SJSA1 (cell line): Measurements from ENCODE around the gene PPM1L. TPM values are rescaled to one million over a fixed set of nuclear protein-coding genes. Genes with fewer than 3 reads are reported as not detected.

Experiments used
- DNase-seq, 2 experiments: peaks; one replicate each; pipeline ENCODE4 v3.0.0-alpha.2; 2015 to 2020; ENCODE audit warnings: low spot score in 2 of 2, low read depth in 1 of 2
- H3K27ac ChIP-seq: fragments of 250-450 bp; sonication (Bioruptor Pico); 2 replicates; pipeline ENCODE4 v1.5.1; 2020; ENCODE audit warnings: mild to moderate bottlenecking, moderate library complexity
- H3K27me3 ChIP-seq: fragments of 250-450 bp; sonication (Bioruptor Pico); replicated peaks from 2 replicates; pipeline ENCODE4 v1.5.1; 2020; ENCODE audit warnings: mild to moderate bottlenecking, moderate library complexity
- H3K36me3 ChIP-seq: fragments of 250-450 bp; sonication (Bioruptor Pico); 2 replicates; pipeline ENCODE4 v1.5.1; 2020; ENCODE audit warnings: mild to moderate bottlenecking
- H3K4me1 ChIP-seq: fragments of 250-450 bp; sonication (Bioruptor Pico); replicated peaks from 2 replicates; pipeline ENCODE4 v1.6.1; 2021; ENCODE audit warnings: mild to moderate bottlenecking
- H3K4me3 ChIP-seq: fragments of 250-450 bp; sonication (Bioruptor Pico); 2 replicates; pipeline ENCODE4 v1.5.1; 2020; ENCODE audit warnings: mild to moderate bottlenecking
- H3K9me3 ChIP-seq: fragments of 250-450 bp; sonication (Bioruptor Pico); replicated peaks from 2 replicates; pipeline ENCODE4 v1.5.1; 2020; ENCODE audit warnings: mild to moderate bottlenecking
- total RNA-seq: library from RNA; depleted of rRNA; stranded (reverse); fragments of >200 nt; shearing (Covaris generic); gene quantifications from 2 replicates; pipeline ENCODE4 v1.2.3, GENCODE V29; 2014

Gene PPM1L
- total RNA-seq, 1 experiment from 2014 or later = 0.24 TPM

GRCh38 chr3:160806094-160806493 lies 50.1 kb downstream of the PPM1L start:
- Histone ChIP-seq H3K4me1 (no peaks in the 10 kb centered on the region), H3K27me3 (peaks cover 7% of the 10 kb centered on the region; the same call in 1 of the 2 replicates)

GRCh38 chr3:160806686-160807085 lies 50.7 kb downstream of the PPM1L start:
- peaks cover 5% of the 10 kb centered on the region; the same call in 1 of the 2 replicates for H3K27me3 ChIP-seq
- no peaks in the 10 kb centered on the region for H3K36me3 ChIP-seq
- no peak overlapping the region for H3K27ac ChIP-seq
- H3K9me3 ChIP-seq = no peaks in the 10 kb centered on the region
- H3K4me3 ChIP-seq = no peak overlapping the region
- DNase-seq = no peak
- no peaks in the 10 kb centered on the region for H3K4me1 ChIP-seq

More at GRCh38 chr3:160806094-160806493, 50.1 kb downstream of the PPM1L start:
- Histone ChIP-seq H3K27ac (no peak overlapping the region), H3K4me3 (no peak overlapping the region), H3K36me3 (no peaks in the 10 kb centered on the region), H3K9me3 (no peaks in the 10 kb centered on the region)
- DNase-seq = no peak

- H3K27ac ChIP-seq = no peak overlapping the region
- H3K9me3 ChIP-seq = no peaks in the 10 kb centered on the region
- H3K36me3 ChIP-seq = no peaks in the 10 kb centered on the region
- H3K4me1 ChIP-seq = no peaks in the 10 kb centered on the region
- DNase-seq = no peak
- H3K27me3 ChIP-seq = no peaks in the 10 kb centered on the region
- H3K4me3 ChIP-seq = no peak overlapping the region
Observed at GRCh38 chr3:160808838-160809237, 52.8 kb downstream of the PPM1L start.

GRCh38 chr3:160809453-160809852 lies 53.4 kb downstream of the PPM1L start:
- Histone ChIP-seq H3K36me3 (no peaks in the 10 kb centered on the region), H3K9me3 (no peaks in the 10 kb centered on the region), H3K4me1 (no peaks in the 10 kb centered on the region), H3K27me3 (no peaks in the 10 kb centered on the region), H3K4me3 (no peak overlapping the region), H3K27ac (no peak overlapping the region)
- no peak for DNase-seq

GRCh38 chr3:160810362-160811236 lies 54.6 kb downstream of the PPM1L start:
- Histone ChIP-seq H3K36me3 (no peaks in the 10 kb centered on the region), H3K9me3 (no peaks in the 10 kb centered on the region), H3K4me1 (no peaks in the 10 kb centered on the region), H3K27me3 (no peaks in the 10 kb centered on the region), H3K4me3 (no peak overlapping the region), H3K27ac (no peak overlapping the region)
- no peak for DNase-seq

GRCh38 chr3:160811237-160811548 lies 55.2 kb downstream of the PPM1L start:
- DNase-seq = no peak
- Histone ChIP-seq H3K9me3 (no peaks in the 10 kb centered on the region), H3K4me3 (no peak overlapping the region), H3K36me3 (no peaks in the 10 kb centered on the region), H3K27me3 (no peaks in the 10 kb centered on the region), H3K27ac (no peak overlapping the region), H3K4me1 (no peaks in the 10 kb centered on the region)

- no peaks in the 10 kb centered on the region for H3K4me1 ChIP-seq
- no peak for DNase-seq
- H3K4me3 ChIP-seq = no peak overlapping the region
- no peaks in the 10 kb centered on the region for H3K9me3 ChIP-seq
- no peaks in the 10 kb centered on the region for H3K27me3 ChIP-seq
- H3K36me3 ChIP-seq = no peaks in the 10 kb centered on the region
- no peak overlapping the region for H3K27ac ChIP-seq
Observed at GRCh38 chr3:160812304-160812703, 56.3 kb downstream of the PPM1L start.

- Histone ChIP-seq H3K4me3 (no peak overlapping the region), H3K9me3 (no peaks in the 10 kb centered on the region), H3K4me1 (no peaks in the 10 kb centered on the region), H3K27me3 (no peaks in the 10 kb centered on the region), H3K27ac (no peak overlapping the region), H3K36me3 (no peaks in the 10 kb centered on the region)
- DNase-seq = no peak
Observed at GRCh38 chr3:160815280-160815679, 59.2 kb downstream of the PPM1L start.

GRCh38 chr3:160820022-160820421 lies 64.0 kb downstream of the PPM1L start:
- no peak overlapping the region for H3K27ac ChIP-seq
- no peaks in the 10 kb centered on the region for H3K4me1 ChIP-seq
- H3K4me3 ChIP-seq = no peak overlapping the region
- no peak for DNase-seq
- H3K36me3 ChIP-seq = no peaks in the 10 kb centered on the region
- no peaks in the 10 kb centered on the region for H3K9me3 ChIP-seq
- H3K27me3 ChIP-seq = no peaks in the 10 kb centered on the region

- DNase-seq = no peak
- no peak overlapping the region for H3K4me3 ChIP-seq
Observed at GRCh38 chr3:160820430-160820829, 64.4 kb downstream of the PPM1L start.

GRCh38 chr3:160822936-160823335 lies 66.9 kb downstream of the PPM1L start:
- no peak for DNase-seq
- no peaks in the 10 kb centered on the region for H3K27me3 ChIP-seq
- no peak overlapping the region for H3K27ac ChIP-seq
- H3K36me3 ChIP-seq = no peaks in the 10 kb centered on the region
- H3K4me3 ChIP-seq = no peak overlapping the region
- no peaks in the 10 kb centered on the region for H3K4me1 ChIP-seq
- no peaks in the 10 kb centered on the region for H3K9me3 ChIP-seq

More at GRCh38 chr3:160820430-160820829, 64.4 kb downstream of the PPM1L start:
- no peaks in the 10 kb centered on the region for H3K9me3 ChIP-seq
- H3K27ac ChIP-seq = no peak overlapping the region
- H3K4me1 ChIP-seq = no peaks in the 10 kb centered on the region
- H3K27me3 ChIP-seq = no peaks in the 10 kb centered on the region
- H3K36me3 ChIP-seq = no peaks in the 10 kb centered on the region

GRCh38 chr3:160825311-160825800 lies 69.3 kb downstream of the PPM1L start:
- no peak overlapping the region for H3K27ac ChIP-seq
- H3K36me3 ChIP-seq = no peaks in the 10 kb centered on the region
- DNase-seq = no peak
- no peaks in the 10 kb centered on the region for H3K9me3 ChIP-seq
- no peaks in the 10 kb centered on the region for H3K4me1 ChIP-seq
- H3K27me3 ChIP-seq = no peaks in the 10 kb centered on the region
- no peak overlapping the region for H3K4me3 ChIP-seq

- Histone ChIP-seq H3K9me3 (no peaks in the 10 kb centered on the region), H3K4me3 (no peak overlapping the region), H3K27ac (no peak overlapping the region), H3K4me1 (no peaks in the 10 kb centered on the region), H3K36me3 (no peaks in the 10 kb centered on the region), H3K27me3 (no peaks in the 10 kb centered on the region)
- DNase-seq = no peak
Observed at GRCh38 chr3:160826408-160826807, 70.4 kb downstream of the PPM1L start.

- no peak for DNase-seq
- Histone ChIP-seq H3K9me3 (no peaks in the 10 kb centered on the region), H3K36me3 (no peaks in the 10 kb centered on the region), H3K4me1 (no peaks in the 10 kb centered on the region), H3K27me3 (no peaks in the 10 kb centered on the region), H3K4me3 (no peak overlapping the region), H3K27ac (no peak overlapping the region)
Observed at GRCh38 chr3:160826991-160827390, 71.0 kb downstream of the PPM1L start.
